Endothelial cell of umbilical vein (primary cell): ENCODE results near the gene LPAR4. TPM values are rescaled to one million over a fixed set of nuclear protein-coding genes. Genes with fewer than 3 reads are reported as not detected.

Experiments
- BruUV-seq: library from RNA; stranded (reverse); fragments of 400-500 nt; replicated peaks from 2 replicates; lab custom pipeline; 2021; lab: Mats Ljungman, UMichigan
- CTCF ChIA-PET: fragments of 300-600, 350-600 bp; sonication (Branson Sonifier 250); formaldehyde crosslinking; loops from one replicate; lab custom pipeline; 2021; ENCODE audit warnings: antibody characterized with exemption, inconsistent platforms; lab: Charles Lee
- POLR2A ChIA-PET: fragments of 300-600, 350-600 bp; sonication (Branson Sonifier 250); formaldehyde crosslinking; loops from one replicate; lab custom pipeline; 2021; ENCODE audit warnings: antibody characterized with exemption, inconsistent platforms; lab: Charles Lee
- DNase-seq: peaks from one replicate; pipeline ENCODE4 v3.0.0-alpha.2; 2011; ENCODE audit warnings: low read depth, low spot score
- FAIRE-seq: peaks from 2 replicates; lab custom pipeline; 2011; peaks lifted over from hg19 to GRCh38; lab: Jason Lieb, UNC
- H2AFZ ChIP-seq: 2 replicates; pipeline ENCODE4 v1.6.0; 2012; ENCODE audit warnings: low read depth, low read length, control low read depth, inconsistent platforms
- H3K27ac ChIP-seq: 2 replicates; pipeline ENCODE4 v1.5.1; 2011; ENCODE audit warnings: low read depth, mild to moderate bottlenecking, control low read depth, low read length, moderate library complexity; ENCODE audit not compliant: insufficient read depth
- H3K27me3 ChIP-seq, 2 experiments: 2 replicates each; pipeline versions ENCODE4 v1.6.0 to v1.6.1; 2011; ENCODE audit warnings: low read length in 2 of 2, mixed read lengths in 1 of 2; ENCODE audit not compliant: control insufficient read depth in 2 of 2, insufficient read depth in 2 of 2
- H3K36me3 ChIP-seq, 2 experiments: 2 replicates in 1 of 2; 3 replicates in 1 of 2; pipeline ENCODE4 v1.5.1; 2011; ENCODE audit warnings: low read length in 2 of 2, mild to moderate bottlenecking in 1 of 2, moderate library complexity in 1 of 2; ENCODE audit not compliant: control insufficient read depth in 2 of 2, insufficient read depth in 2 of 2; ENCODE audit errors: extremely low read depth in 1 of 2
- H3K4me1 ChIP-seq: 3 replicates; pipeline ENCODE4 v1.5.1; 2011; ENCODE audit warnings: mild to moderate bottlenecking, low read length; ENCODE audit not compliant: control insufficient read depth, insufficient read depth; ENCODE audit errors: extremely low read depth
- H3K4me2 ChIP-seq: 2 replicates; pipeline ENCODE4 v1.6.1; 2011; ENCODE audit warnings: low read length, control low read depth, mixed read lengths; ENCODE audit not compliant: insufficient read depth
- H3K4me3 ChIP-seq, 3 experiments: fragments of 200-600 bp in 1 of 3; sonication (generic), shearing (Covaris generic) in 1 of 3; replicated peaks in 1 of 3; 2 replicates each; pipeline ENCODE4 v1.5.1; 2011 to 2016; ENCODE audit warnings: control low read depth in 3 of 3, low read length in 3 of 3, mild to moderate bottlenecking in 2 of 3, inconsistent platforms in 1 of 3, low read depth in 1 of 3, moderate library complexity in 1 of 3; ENCODE audit not compliant: insufficient read depth in 1 of 3
- H3K79me2 ChIP-seq: 2 replicates; pipeline ENCODE4 v1.6.0; 2012; ENCODE audit warnings: low read length, inconsistent platforms; ENCODE audit not compliant: control insufficient read depth, insufficient read depth
- H3K9ac ChIP-seq: replicated peaks from 2 replicates; pipeline ENCODE3; 2011; ENCODE audit warnings: low read length, control low read depth; ENCODE audit not compliant: insufficient read depth; ENCODE audit errors: extremely low read depth
- H3K9me1 ChIP-seq: replicated peaks from 3 replicates; pipeline ENCODE4 v1.6.0; 2011; ENCODE audit warnings: mild to moderate bottlenecking, low read length; ENCODE audit not compliant: control insufficient read depth, insufficient read depth; ENCODE audit errors: extremely low read depth
- H3K9me3 ChIP-seq: replicated peaks from 2 replicates; pipeline ENCODE4 v1.5.1; 2012; ENCODE audit warnings: low read length, inconsistent platforms; ENCODE audit not compliant: control insufficient read depth, insufficient read depth
- H4K20me1 ChIP-seq: replicated peaks from 2 replicates; pipeline ENCODE3; 2011; ENCODE audit warnings: mild to moderate bottlenecking, low read length; ENCODE audit not compliant: control insufficient read depth, insufficient read depth; ENCODE audit errors: extremely low read depth
- EZH2 ChIP-seq: IDR thresholded peaks from 2 replicates; pipeline ENCODE4 v1.6.1; 2012; ENCODE audit warnings: borderline replicate concordance, low read depth, mild to moderate bottlenecking, moderate library complexity, low read length, inconsistent platforms; ENCODE audit not compliant: severe bottlenecking
- FOS ChIP-seq: IDR thresholded peaks from 2 replicates; pipeline ENCODE4 v1.6.1; 2011; ENCODE audit warnings: mild to moderate bottlenecking, low read length, moderate library complexity, borderline replicate concordance; ENCODE audit not compliant: insufficient read depth
- GATA2 ChIP-seq: IDR thresholded peaks from 2 replicates; pipeline ENCODE4 v1.7.0; 2011; ENCODE audit warnings: low read depth, mild to moderate bottlenecking, moderate library complexity, mixed read lengths, low read length; ENCODE audit not compliant: insufficient read length, insufficient read depth
- JUN ChIP-seq: IDR thresholded peaks from 2 replicates; pipeline ENCODE4 v1.6.1; 2011; ENCODE audit warnings: borderline replicate concordance, low read depth; ENCODE audit not compliant: insufficient read length, insufficient read depth
- MYC ChIP-seq: IDR thresholded peaks from one replicate; pipeline ENCODE4 v1.6.1; 2011; ENCODE audit warnings: mild to moderate bottlenecking, low read depth, low read length
- POLR2A ChIP-seq: IDR thresholded peaks from 2 replicates; pipeline ENCODE4 v1.6.1; 2012; ENCODE audit warnings: low read depth, mild to moderate bottlenecking, control low read depth, low read length
- POLR2AphosphoS5 ChIP-seq: IDR thresholded peaks from 2 replicates; pipeline ENCODE4 v1.6.1; 2012; ENCODE audit warnings: low read depth, mild to moderate bottlenecking, control low read depth, low read length, moderate library complexity; ENCODE audit not compliant: insufficient read depth
- dilution Hi-C: fragments of 300-500 bp; cut with MboI; formaldehyde crosslinking; loops from one replicate; pipeline ENCODE4 v1.15.0; 2019; ENCODE audit warnings: low sequenced_read_pairs; ENCODE audit not compliant: extremely low pct_ligation_motif_present
- intact Hi-C: fragments of 100-400 bp; cut with micrococcal nuclease; formaldehyde crosslinking; loops from one replicate; pipeline ENCODE4 v1.10.0; 2022
- polyA plus RNA-seq, 4 experiments: library from polyadenylated mRNA; depleted of rRNA in 3 of 4; stranded (reverse) in 3 of 4; unstranded in 1 of 4; fragments of >200 nt; gene quantifications; 2 replicates each; pipeline versions ENCODE4 v1.2.1 to v1.2.3, GENCODE V29; 2011 to 2012; ENCODE audit warnings: missing spikeins in 1 of 4
- total RNA-seq: library from RNA; stranded (reverse); gene quantifications from 2 replicates; pipeline ENCODE4 v1.2.3, GENCODE V29; 2021
- TF ChIP-seq, protein P1 (sequence below), 2 donors: IDR thresholded peaks; 1 replicate in 1 of 2; 2 replicates in 1 of 2; pipeline ENCODE4 v1.5.1; 2011; ENCODE audit warnings: low read length in 2 of 2, mild to moderate bottlenecking in 2 of 2, moderate library complexity in 2 of 2, control low read depth in 1 of 2, inconsistent platforms in 1 of 2, low read depth in 1 of 2; ENCODE audit not compliant: insufficient read depth in 1 of 2; ENCODE audit errors: extremely low read depth in 1 of 2
- TF ChIP-seq, protein P2 (sequence below): IDR thresholded peaks from 2 replicates; pipeline ENCODE4 v1.6.1; 2011; ENCODE audit not compliant: insufficient read depth, insufficient read length

Gene LPAR4
- total and polyA plus RNA-seq, 2 donors (not counting 3 experiments of a cell fraction or from before 2014, with no cell fraction given), result 0.07 to 0.49 TPM

DNA sequence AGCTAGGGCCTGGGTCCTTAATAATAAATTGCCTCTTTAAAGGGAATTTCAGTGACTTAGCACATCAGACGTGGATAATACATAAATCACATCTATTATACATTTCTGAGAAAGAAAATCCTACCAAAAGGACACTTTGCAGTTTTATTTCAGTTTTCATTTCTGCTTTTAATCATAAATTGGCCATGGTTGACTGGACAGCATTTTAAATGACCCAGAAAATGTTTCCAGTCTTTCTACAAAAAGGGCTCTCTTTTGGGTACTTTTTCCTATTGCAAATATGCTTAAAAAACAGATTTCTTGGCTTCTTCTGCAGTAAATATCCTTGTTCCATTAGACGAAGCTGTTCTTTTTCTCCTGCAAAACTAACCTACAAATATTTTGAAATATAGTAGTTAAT, 41.4 kb upstream of the LPAR4 start:
- no peak overlapping the region for H2AFZ ChIP-seq
- TF ChIP-seq FOS (no peak), GATA2 (no peak), POLR2AphosphoS5 (no peak), POLR2A (no peak), MYC (no peak), JUN (no peak), EZH2 (no peak)
- TF ChIP-seq, protein P1, sequence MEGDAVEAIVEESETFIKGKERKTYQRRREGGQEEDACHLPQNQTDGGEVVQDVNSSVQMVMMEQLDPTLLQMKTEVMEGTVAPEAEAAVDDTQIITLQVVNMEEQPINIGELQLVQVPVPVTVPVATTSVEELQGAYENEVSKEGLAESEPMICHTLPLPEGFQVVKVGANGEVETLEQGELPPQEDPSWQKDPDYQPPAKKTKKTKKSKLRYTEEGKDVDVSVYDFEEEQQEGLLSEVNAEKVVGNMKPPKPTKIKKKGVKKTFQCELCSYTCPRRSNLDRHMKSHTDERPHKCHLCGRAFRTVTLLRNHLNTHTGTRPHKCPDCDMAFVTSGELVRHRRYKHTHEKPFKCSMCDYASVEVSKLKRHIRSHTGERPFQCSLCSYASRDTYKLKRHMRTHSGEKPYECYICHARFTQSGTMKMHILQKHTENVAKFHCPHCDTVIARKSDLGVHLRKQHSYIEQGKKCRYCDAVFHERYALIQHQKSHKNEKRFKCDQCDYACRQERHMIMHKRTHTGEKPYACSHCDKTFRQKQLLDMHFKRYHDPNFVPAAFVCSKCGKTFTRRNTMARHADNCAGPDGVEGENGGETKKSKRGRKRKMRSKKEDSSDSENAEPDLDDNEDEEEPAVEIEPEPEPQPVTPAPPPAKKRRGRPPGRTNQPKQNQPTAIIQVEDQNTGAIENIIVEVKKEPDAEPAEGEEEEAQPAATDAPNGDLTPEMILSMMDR (IDR thresholded peaks at IDR 0.05; ENCODE audit: extremely low read depth in 1 of 2, insufficient read depth in 1 of 2, low read depth in 1 of 2, low read length in 2 of 2), result no peak
- TF ChIP-seq, protein P2, sequence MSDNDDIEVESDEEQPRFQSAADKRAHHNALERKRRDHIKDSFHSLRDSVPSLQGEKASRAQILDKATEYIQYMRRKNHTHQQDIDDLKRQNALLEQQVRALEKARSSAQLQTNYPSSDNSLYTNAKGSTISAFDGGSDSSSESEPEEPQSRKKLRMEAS, result no peak
- H3K9me1 ChIP-seq, result no peaks in the 10 kb centered on the region
- H3K79me2 ChIP-seq, result no peaks in the 10 kb centered on the region
- dilution Hi-C loops, result no loop called here
- no peak for DNase-seq
- H3K27me3 ChIP-seq, result no peaks in the 10 kb centered on the region
- no peak overlapping the region for H3K4me3 ChIP-seq
- CTCF ChIA-PET, result no interaction called here
- H3K9me3 ChIP-seq, result no peaks in the 10 kb centered on the region
- no peak overlapping the region for H3K9ac ChIP-seq
- H3K36me3 ChIP-seq, result no peaks in the 10 kb centered on the region
- no TSS peak for BruUV-seq
- no peak overlapping the region for H3K4me2 ChIP-seq
- intact Hi-C loops, result no loop called here
- FAIRE-seq, result no peak
- no peaks in the 10 kb centered on the region for H4K20me1 ChIP-seq
- POLR2A ChIA-PET, result no interaction called here
- H3K4me1 ChIP-seq, result no peaks in the 10 kb centered on the region
- H3K27ac ChIP-seq, result no peak overlapping the region
